ENCODE data around the gene ANKRD17.

The ANKRD17 gene

DNA sequence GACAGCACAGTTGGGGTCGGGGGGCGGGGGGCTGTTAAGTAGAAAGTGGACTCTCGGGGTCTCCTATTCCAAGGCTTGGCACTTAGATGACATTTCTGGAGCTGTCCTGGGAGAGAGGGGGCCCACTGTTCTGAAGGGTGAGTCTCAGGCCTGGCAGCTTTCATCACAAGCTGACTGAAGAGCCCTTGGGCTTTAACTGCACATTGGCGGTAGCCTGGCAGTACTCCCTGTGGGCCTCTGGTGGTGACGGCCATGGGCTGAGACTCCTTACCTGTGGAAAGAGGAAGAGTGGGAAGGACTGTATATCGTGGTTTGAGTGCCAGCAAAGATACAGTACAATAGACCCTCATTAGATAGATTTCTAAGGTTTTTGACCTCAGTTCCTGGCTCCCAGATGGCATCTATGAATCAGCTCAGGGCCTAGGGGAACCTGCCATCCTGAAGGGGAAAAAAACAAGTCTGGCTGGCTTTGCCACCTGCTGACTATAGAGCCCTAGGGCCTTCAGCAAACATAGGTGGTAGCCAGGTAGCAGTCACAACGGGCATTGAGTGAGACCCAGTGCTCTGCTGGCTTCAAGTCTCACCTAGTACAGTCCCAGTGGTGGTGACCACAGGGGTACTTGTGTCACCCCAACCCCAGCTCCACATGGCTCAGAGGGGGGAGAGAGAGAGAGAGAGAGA is 87.9 kb downstream of the ANKRD17 start:
- Histone ChIP-seq H4K20me1 (ENCODE audit: control insufficient read depth, insufficient read depth, low read depth, low read length) (no peaks in the 10 kb centered on the region), H3K9me2 (replicated peaks; ENCODE audit: control insufficient read depth, low read length) (no peaks in the 10 kb centered on the region), H3K27ac (ENCODE audit: low read depth, low read length) (no peak overlapping the region), H3K36me3 (ENCODE audit: control insufficient read depth, low read length) (peaks cover 98% of the 10 kb centered on the region), H3K4me3 (ENCODE audit: low read length) (no peak overlapping the region), H3K79me2 (ENCODE audit: control insufficient read depth, low read length) (peaks cover 94% of the 10 kb centered on the region), H3K27me3 (ENCODE audit: control insufficient read depth, low read length) (no peaks in the 10 kb centered on the region), H3K4me1 (ENCODE audit: control insufficient read depth, low read length) (no peaks in the 10 kb centered on the region), H3F3A (ENCODE audit: control insufficient read depth, insufficient read depth) (no peaks in the 10 kb centered on the region), H3K9me3 (ENCODE audit: control insufficient read depth, insufficient read depth, low read length) (peaks cover 14% of the 10 kb centered on the region; the same call in 1 of the 2 replicates), H3K4me2 (ENCODE audit: low read length) (no peak overlapping the region)
- TF ChIP-seq EZH2phosphoT487 (IDR thresholded peaks at IDR 0.05; ENCODE audit: borderline replicate concordance, low read length) = no peak
- TF ChIP-seq, protein P1, sequence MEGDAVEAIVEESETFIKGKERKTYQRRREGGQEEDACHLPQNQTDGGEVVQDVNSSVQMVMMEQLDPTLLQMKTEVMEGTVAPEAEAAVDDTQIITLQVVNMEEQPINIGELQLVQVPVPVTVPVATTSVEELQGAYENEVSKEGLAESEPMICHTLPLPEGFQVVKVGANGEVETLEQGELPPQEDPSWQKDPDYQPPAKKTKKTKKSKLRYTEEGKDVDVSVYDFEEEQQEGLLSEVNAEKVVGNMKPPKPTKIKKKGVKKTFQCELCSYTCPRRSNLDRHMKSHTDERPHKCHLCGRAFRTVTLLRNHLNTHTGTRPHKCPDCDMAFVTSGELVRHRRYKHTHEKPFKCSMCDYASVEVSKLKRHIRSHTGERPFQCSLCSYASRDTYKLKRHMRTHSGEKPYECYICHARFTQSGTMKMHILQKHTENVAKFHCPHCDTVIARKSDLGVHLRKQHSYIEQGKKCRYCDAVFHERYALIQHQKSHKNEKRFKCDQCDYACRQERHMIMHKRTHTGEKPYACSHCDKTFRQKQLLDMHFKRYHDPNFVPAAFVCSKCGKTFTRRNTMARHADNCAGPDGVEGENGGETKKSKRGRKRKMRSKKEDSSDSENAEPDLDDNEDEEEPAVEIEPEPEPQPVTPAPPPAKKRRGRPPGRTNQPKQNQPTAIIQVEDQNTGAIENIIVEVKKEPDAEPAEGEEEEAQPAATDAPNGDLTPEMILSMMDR (IDR thresholded peaks at IDR 0.05; ENCODE audit: low read depth, low read length, poor library complexity, severe bottlenecking) = no peak

DNA sequence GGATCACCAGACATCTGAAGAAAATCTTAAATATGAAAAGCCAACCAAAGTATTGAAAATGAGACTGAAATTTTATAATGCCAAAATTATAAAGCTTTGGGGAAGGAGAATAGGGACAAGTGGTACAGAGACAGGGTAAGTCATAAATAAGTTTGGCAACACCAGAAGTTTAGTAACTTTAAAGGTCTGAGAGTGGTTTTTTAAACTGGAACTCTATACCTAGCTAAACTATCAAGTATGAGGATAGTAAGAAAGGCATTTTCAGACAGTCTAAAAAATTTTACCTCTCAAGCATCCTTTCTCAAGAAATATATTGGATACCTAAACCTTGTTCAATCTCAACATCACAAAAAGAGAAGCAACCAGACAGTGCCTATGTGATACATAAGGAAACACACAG is 92.4 kb downstream of the ANKRD17 start:
- Histone ChIP-seq H3K9me3 (ENCODE audit: control insufficient read depth, insufficient read depth, low read length) (peaks cover 14% of the 10 kb centered on the region; the same call in 1 of the 2 replicates), H3K9me2 (replicated peaks; ENCODE audit: control insufficient read depth, low read length) (no peaks in the 10 kb centered on the region), H4K20me1 (ENCODE audit: control insufficient read depth, insufficient read depth, low read depth, low read length) (no peaks in the 10 kb centered on the region), H3K27ac (ENCODE audit: low read depth, low read length) (no peak overlapping the region), H3K36me3 (ENCODE audit: control insufficient read depth, low read length) (peaks cover 94% of the 10 kb centered on the region), H3K79me2 (ENCODE audit: control insufficient read depth, low read length) (peaks cover 83% of the 10 kb centered on the region), H3K4me3 (ENCODE audit: low read length) (no peak overlapping the region), H3K27me3 (ENCODE audit: control insufficient read depth, low read length) (no peaks in the 10 kb centered on the region), H3K4me2 (ENCODE audit: low read length) (no peak overlapping the region), H3F3A (ENCODE audit: control insufficient read depth, insufficient read depth) (no peaks in the 10 kb centered on the region), H3K4me1 (ENCODE audit: control insufficient read depth, low read length) (no peaks in the 10 kb centered on the region)
- TF ChIP-seq, protein P1 (IDR thresholded peaks at IDR 0.05; ENCODE audit: low read depth, low read length, poor library complexity, severe bottlenecking) = no peak
- no peak for TF ChIP-seq EZH2phosphoT487 (IDR thresholded peaks at IDR 0.05; ENCODE audit: borderline replicate concordance, low read length)

DNA sequence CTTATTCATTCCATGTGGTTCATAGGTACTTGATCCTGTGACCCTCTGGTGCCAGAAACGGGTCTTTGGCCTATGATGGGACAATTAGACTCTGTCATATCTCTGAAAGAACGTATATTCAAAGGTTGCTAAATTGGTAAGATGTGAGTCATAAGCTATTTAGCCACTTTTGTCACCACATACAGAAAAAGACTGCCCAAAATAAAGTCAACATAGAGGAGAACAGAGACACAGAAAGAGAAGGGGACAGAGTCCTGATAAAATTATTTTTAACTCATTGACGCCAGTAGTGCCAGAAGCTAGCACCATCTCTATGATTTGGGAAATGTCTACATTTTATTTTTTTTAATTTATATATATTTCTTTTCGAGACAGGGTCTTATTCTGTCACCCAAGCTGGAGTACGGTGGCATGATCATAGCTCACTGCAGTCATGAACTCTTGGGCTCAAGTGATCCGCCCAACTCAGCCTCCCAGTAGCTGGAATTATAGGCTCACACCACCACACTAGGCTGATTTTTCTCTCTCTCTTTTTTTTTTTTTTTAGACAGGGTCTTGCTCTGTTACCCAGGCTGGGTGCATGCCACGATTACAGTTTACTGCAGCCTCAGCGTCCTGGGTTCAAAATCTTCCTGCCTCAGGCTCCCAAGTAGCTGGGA is 96.9 kb downstream of the ANKRD17 start:
- Histone ChIP-seq H3F3A (ENCODE audit: control insufficient read depth, insufficient read depth) (no peaks in the 10 kb centered on the region; the same call in none of the 2 replicates), H3K27me3 (ENCODE audit: control insufficient read depth, low read length) (no peaks in the 10 kb centered on the region), H3K9me2 (replicated peaks; ENCODE audit: control insufficient read depth, low read length) (no peaks in the 10 kb centered on the region), H3K36me3 (ENCODE audit: control insufficient read depth, low read length) (peaks cover 79% of the 10 kb centered on the region), H3K27ac (ENCODE audit: low read depth, low read length) (no peak overlapping the region), H3K79me2 (ENCODE audit: control insufficient read depth, low read length) (peaks cover 49% of the 10 kb centered on the region), H3K4me3 (ENCODE audit: low read length) (no peak overlapping the region), H3K9me3 (ENCODE audit: control insufficient read depth, insufficient read depth, low read length) (peaks cover 3% of the 10 kb centered on the region; the same call in 1 of the 2 replicates), H3K4me1 (ENCODE audit: control insufficient read depth, low read length) (no peaks in the 10 kb centered on the region), H3K4me2 (ENCODE audit: low read length) (no peak overlapping the region), H4K20me1 (ENCODE audit: control insufficient read depth, insufficient read depth, low read depth, low read length) (no peaks in the 10 kb centered on the region)
- TF ChIP-seq EZH2phosphoT487 (IDR thresholded peaks at IDR 0.05; ENCODE audit: borderline replicate concordance, low read length) = no peak
- TF ChIP-seq, protein P1 (IDR thresholded peaks at IDR 0.05; ENCODE audit: low read depth, low read length, poor library complexity, severe bottlenecking) = no peak

Data from DOHH2 (cell line).